HG02840 (cell line): Measurements from ENCODE around the gene FOXA2.

Source experiments
- ATAC-seq: cut with Tn5 transposase; IDR thresholded peaks from one replicate; pipeline ENCODE4 v1.9.1; 2021; ENCODE audit warnings: mild to moderate bottlenecking, moderate library complexity, moderate number of reproducible peaks; ENCODE audit not compliant: unreplicated experiment, low FRiP score

FOXA2 gene

GRCh38 chr20:22584922-22585785 is 782 bp upstream of the FOXA2 start:
- ATAC-seq: no peak

GRCh38 chr20:22583773-22584521 is 425 bp downstream of the FOXA2 start:
- ATAC-seq: no peak

GRCh38 chr20:22582964-22583772 is 1.2 kb downstream of the FOXA2 start:
- ATAC-seq: no peak

- ATAC-seq: no peak
Observed at GRCh38 chr20:22582386-22582963, 1.9 kb downstream of the FOXA2 start.

GRCh38 chr20:22581437-22582385 is 2.7 kb downstream of the FOXA2 start:
- no peak for ATAC-seq

GRCh38 chr20:22579711-22580697 is 4.4 kb downstream of the FOXA2 start:
- no peak for ATAC-seq

- ATAC-seq: no peak
Observed at GRCh38 chr20:22579119-22579427, 5.3 kb downstream of the FOXA2 start.

- no peak for ATAC-seq
Observed at GRCh38 chr20:22578221-22579118, 5.9 kb downstream of the FOXA2 start.

GRCh38 chr20:22577515-22578220 is 6.7 kb downstream of the FOXA2 start:
- no peak for ATAC-seq

- no peak for ATAC-seq
Observed at GRCh38 chr20:22576733-22577514, 7.4 kb downstream of the FOXA2 start.

- ATAC-seq: no peak
Observed at GRCh38 chr20:22576273-22576672, 8.1 kb downstream of the FOXA2 start.

- ATAC-seq: no peak
Observed at GRCh38 chr20:22575737-22576136, 8.6 kb downstream of the FOXA2 start.

GRCh38 chr20:22575087-22575721 is 9.2 kb downstream of the FOXA2 start:
- ATAC-seq: no peak

- no peak for ATAC-seq
Observed at GRCh38 chr20:22574545-22575086, 9.8 kb downstream of the FOXA2 start.

GRCh38 chr20:22572491-22572890 is 11.9 kb downstream of the FOXA2 start:
- no peak for ATAC-seq
